AG09319 (cell line): ENCODE results near the gene SLC23A1.
"Not testable (repeated sequence)": the region's sequence is repeated elsewhere in the genome, so short reads cannot be mapped to it uniquely, and the experiment has no call there.

Experiments
- DNase-seq: peaks from one replicate; pipeline ENCODE4 v3.0.0-alpha.2; 2010; ENCODE audit warnings: low read depth; ENCODE audit errors: extremely low read depth
- CTCF ChIP-seq: IDR thresholded peaks from 2 replicates; pipeline ENCODE4 v1.5.1; 2011; ENCODE audit warnings: low read depth, mild to moderate bottlenecking, inconsistent platforms, low read length, moderate library complexity

Gene SLC23A1

GRCh38 chr5:139413963-139414362, 30.9 kb upstream of the SLC23A1 start:
- no peak for DNase-seq
- TF ChIP-seq CTCF, result no peak

- no peak for DNase-seq
- no peak for TF ChIP-seq CTCF
Observed at GRCh38 chr5:139413153-139413552, 30.1 kb upstream of the SLC23A1 start.

- DNase-seq, result no peak
Observed at GRCh38 chr5:139410993-139411828, 28.1 kb upstream of the SLC23A1 start.

GRCh38 chr5:139410121-139410992, 27.3 kb upstream of the SLC23A1 start:
- no peak for TF ChIP-seq CTCF
- no peak for DNase-seq

More at GRCh38 chr5:139410993-139411828, 28.1 kb upstream of the SLC23A1 start:
- no peak for TF ChIP-seq CTCF

GRCh38 chr5:139409116-139409515, 26.0 kb upstream of the SLC23A1 start:
- DNase-seq, result not testable (repeated sequence)

GRCh38 chr5:139408191-139408590, 25.1 kb upstream of the SLC23A1 start:
- no peak for DNase-seq
- no peak for TF ChIP-seq CTCF

- no peak for DNase-seq
- no peak for TF ChIP-seq CTCF
Observed at GRCh38 chr5:139407517-139407916, 24.4 kb upstream of the SLC23A1 start.
